ENCODE measurements around the gene SFRP2. TPM values are rescaled to one million over a fixed set of nuclear protein-coding genes. Genes with fewer than 3 reads are reported as not detected.

SFRP2 gene
- total RNA-seq, 1 donor from 2014 or later: 203 TPM

- Mint-ChIP-seq H3K9me3 (peaks cover 3% of the 10 kb centered on the region), H3K27ac (ENCODE audit: unreplicated experiment) (peak overlapping the region; percentile 74), H3K36me3 (ENCODE audit: low read depth) (peaks cover 5% of the 10 kb centered on the region), H3K4me3 (no peak overlapping the region), H3K27me3 (ENCODE audit: low read depth) (no peaks in the 10 kb centered on the region), H3K4me1 (peaks cover 62% of the 10 kb centered on the region)
- no peak for DNase-seq (ENCODE audit: low read depth, low spot score)
- TF ChIP-seq CTCF (conservative IDR thresholded peaks at IDR 0.05): no peak
These were observed 9.5 kb upstream of the SFRP2 start for GRCh38 chr4:153798420-153798819.

DNA sequence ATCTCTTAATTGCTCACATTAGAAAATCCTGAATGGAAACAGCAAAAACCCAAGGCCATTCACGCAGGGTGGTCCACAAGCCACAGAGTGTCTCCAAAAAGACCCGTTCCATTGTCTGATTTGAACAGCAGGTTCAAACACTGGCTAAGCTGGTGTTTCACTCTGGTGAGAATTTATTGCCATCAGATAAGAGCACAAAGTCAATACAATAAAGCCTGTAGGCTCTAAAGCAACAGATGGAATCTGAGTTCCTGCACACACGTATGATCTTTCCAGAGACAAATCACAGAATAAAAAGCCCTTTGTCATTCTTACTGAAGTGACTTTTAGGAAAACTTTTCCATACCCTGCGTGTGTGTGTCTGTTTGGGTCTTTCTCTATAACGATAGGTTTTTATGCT lies 5.1 kb upstream of the SFRP2 start:
- TF ChIP-seq CTCF (conservative IDR thresholded peaks at IDR 0.05): no peak
- Mint-ChIP-seq H3K9me3 (no peaks in the 10 kb centered on the region), H3K4me3 (peak overlapping the region; percentile 97), H3K36me3 (ENCODE audit: low read depth) (no peaks in the 10 kb centered on the region), H3K27ac (ENCODE audit: unreplicated experiment) (peak overlapping the region; percentile 81), H3K4me1 (peaks cover 88% of the 10 kb centered on the region), H3K27me3 (ENCODE audit: low read depth) (peaks cover 11% of the 10 kb centered on the region)
- DNase-seq (ENCODE audit: low read depth, low spot score): no peak

DNA sequence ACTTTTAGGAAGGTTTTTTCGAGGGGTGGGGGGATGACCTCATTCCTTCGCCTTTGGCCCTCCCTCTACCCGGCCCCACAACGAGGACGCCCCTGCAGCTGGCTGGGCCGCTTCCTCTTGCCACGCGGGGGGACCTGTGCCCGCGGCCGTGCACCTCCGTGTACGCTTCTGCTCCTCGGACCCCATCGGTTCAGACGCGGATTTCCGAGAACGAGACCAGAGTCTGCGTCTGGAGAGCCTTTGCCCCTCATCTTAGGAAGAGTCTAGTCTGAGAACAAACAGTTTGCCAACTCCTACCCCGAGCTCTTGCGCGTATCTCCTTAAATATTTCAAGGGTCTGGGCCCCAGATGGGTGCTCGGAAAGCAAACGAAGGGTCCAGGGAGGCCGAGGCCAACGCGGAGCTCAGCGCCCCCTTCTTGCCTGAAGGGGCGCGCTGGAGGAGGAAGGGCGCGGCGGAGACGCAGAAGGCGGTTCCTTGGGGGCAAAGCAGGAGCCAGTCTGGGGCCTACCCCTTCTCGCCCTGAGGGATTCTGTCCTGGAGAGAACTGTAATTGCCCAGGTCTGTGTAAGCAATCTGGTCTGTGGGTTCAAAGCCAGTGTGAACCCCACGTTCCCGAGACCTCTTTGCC lies 3.9 kb upstream of the SFRP2 start:
- Mint-ChIP-seq H3K27me3 (ENCODE audit: low read depth) (peaks cover 21% of the 10 kb centered on the region), H3K9me3 (no peaks in the 10 kb centered on the region), H3K4me1 (peaks cover 86% of the 10 kb centered on the region), H3K36me3 (ENCODE audit: low read depth) (peaks cover 4% of the 10 kb centered on the region), H3K4me3 (peak overlapping the region; percentile 97), H3K27ac (ENCODE audit: unreplicated experiment) (peak overlapping the region; percentile 98)
- DNase-seq (ENCODE audit: low read depth, low spot score): no peak
- TF ChIP-seq CTCF (conservative IDR thresholded peaks at IDR 0.05): peak; percentile 9

DNA sequence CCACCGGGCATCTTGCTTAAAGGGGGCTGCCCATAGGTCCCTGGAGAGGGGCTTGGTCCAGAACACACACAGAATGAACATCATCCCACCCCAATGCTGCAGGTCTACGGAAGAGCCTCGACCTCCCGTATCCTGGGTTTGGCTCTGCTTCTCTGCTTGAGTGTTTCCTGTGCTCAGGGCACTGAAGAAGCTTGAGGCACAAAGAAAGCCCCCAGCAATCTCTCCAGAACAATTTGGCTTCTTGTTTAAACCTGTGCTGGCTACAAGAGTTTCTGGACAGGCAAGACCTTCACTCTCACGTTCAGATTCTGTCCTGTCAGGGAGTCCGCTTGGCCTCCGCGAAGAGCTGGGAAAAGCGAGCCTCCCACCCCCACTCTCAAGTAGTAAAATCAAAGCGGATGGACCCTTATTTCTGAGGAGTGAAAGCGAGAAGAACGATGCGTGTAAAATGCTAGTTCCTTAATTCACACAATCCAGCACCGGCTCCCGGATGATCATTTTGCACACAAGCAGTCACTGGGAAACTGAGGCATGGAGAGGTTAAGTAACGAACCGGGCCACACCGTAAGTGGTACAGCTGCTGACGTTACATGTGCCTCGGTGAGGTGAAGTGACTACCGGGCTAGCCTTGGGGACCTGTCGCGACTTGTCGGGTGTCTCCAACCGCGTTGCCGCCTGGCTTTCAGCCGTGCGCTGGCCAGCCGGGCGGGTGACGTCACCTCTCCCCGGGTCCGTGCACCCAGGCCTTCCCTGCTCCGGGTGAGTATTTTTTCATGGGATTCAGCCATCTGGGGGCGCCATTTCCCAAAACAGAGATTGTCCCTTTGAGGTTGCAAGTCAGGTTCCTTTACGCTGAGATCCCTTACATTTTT lies 3.1 kb upstream of the SFRP2 start:
- H3K27me3 Mint-ChIP-seq (ENCODE audit: low read depth): peaks cover 28% of the 10 kb centered on the region
- H3K4me3 Mint-ChIP-seq: peak overlapping the region; percentile 97
- DNase-seq (ENCODE audit: low read depth, low spot score): peak; percentile 95
- TF ChIP-seq CTCF (conservative IDR thresholded peaks at IDR 0.05): peak; percentile 65
- peak overlapping the region; percentile 98 for H3K27ac Mint-ChIP-seq (ENCODE audit: unreplicated experiment)
- H3K4me1 Mint-ChIP-seq: peaks cover 87% of the 10 kb centered on the region
- peaks cover 8% of the 10 kb centered on the region for H3K36me3 Mint-ChIP-seq (ENCODE audit: low read depth)
- no peaks in the 10 kb centered on the region for H3K9me3 Mint-ChIP-seq

DNA sequence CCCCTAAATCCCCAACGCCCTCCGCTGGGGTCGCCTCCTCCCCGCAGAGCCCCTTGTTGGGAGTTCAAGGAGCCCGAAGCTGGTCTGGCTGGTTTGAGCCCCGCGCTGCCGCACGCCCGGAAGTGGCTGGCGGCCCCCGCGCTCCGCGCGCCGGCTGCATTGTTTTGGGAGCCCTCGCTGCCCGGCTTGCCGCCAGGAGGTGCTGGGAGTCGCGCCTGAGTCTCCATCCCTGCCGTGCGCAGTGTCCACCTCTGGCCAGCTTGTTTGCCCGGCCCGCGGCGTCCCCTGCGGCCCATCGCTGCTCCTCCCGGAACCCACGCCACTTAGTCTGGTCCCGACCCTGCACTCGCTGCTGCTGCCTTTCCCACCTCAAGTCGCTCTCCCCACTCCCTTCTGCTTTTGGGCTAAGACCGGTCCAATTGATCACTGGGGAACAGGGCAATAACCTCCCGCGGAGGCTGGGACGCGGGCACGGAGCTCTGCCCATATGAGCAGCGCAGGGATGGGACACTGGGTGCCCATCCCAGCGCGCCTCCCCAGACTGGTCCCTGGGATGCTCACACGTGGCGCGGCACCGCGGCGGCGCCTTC lies 2.2 kb upstream of the SFRP2 start:
- Mint-ChIP-seq H3K36me3 (ENCODE audit: low read depth) (peaks cover 10% of the 10 kb centered on the region), H3K4me1 (peaks cover 87% of the 10 kb centered on the region), H3K9me3 (no peaks in the 10 kb centered on the region), H3K4me3 (peak overlapping the region; percentile 97), H3K27ac (ENCODE audit: unreplicated experiment) (peak overlapping the region; percentile 98), H3K27me3 (ENCODE audit: low read depth) (peaks cover 28% of the 10 kb centered on the region)
- TF ChIP-seq CTCF (conservative IDR thresholded peaks at IDR 0.05): peak; percentile 61
- DNase-seq (ENCODE audit: low read depth, low spot score): peak; percentile 73
